Brain microvascular endothelial cell (primary cell): ENCODE data around the gene SECISBP2.

Source experiments
- DNase-seq: peaks from one replicate; pipeline ENCODE4 v3.0.0-alpha.2; 2020
- H3K27ac ChIP-seq: fragments of 250-450 bp; sonication (Bioruptor Pico); 2 replicates; pipeline ENCODE4 v1.5.1; 2020; ENCODE audit warnings: mild to moderate bottlenecking, moderate library complexity
- H3K27me3 ChIP-seq: fragments of 250-450 bp; sonication (Bioruptor Pico); replicated peaks from 2 replicates; pipeline ENCODE4 v1.5.1; 2020; ENCODE audit warnings: mild to moderate bottlenecking
- H3K36me3 ChIP-seq: fragments of 250-450 bp; sonication (Bioruptor Pico); replicated peaks from 2 replicates; pipeline ENCODE4 v1.5.1; 2020; ENCODE audit warnings: mild to moderate bottlenecking
- H3K4me3 ChIP-seq: 2 replicates; pipeline ENCODE4 v1.5.1; 2011; ENCODE audit warnings: low read depth, mild to moderate bottlenecking, control low read depth, low read length, moderate library complexity
- CTCF ChIP-seq: IDR thresholded peaks from 2 replicates; pipeline ENCODE4 v1.5.1; 2011; ENCODE audit warnings: low read depth, mild to moderate bottlenecking, moderate library complexity, low read length, control low read depth, inconsistent platforms; ENCODE audit errors: missing control alignments
- in situ Hi-C: cut with HindIII; loops from 2 replicates; pipeline ENCODE4 v1.10.0; 2017; ENCODE audit warnings: low sequenced_read_pairs, low pct_ligation_motif_present

SECISBP2 gene

GRCh38 chr9:89376286-89376685 lies 58.0 kb downstream of the SECISBP2 start:
- Histone ChIP-seq H3K27ac (no peak overlapping the region), H3K27me3 (no peaks in the 10 kb centered on the region), H3K4me3 (no peak overlapping the region), H3K36me3 (no peaks in the 10 kb centered on the region)
- DNase-seq: no peak
- TF ChIP-seq CTCF: no peak
- in situ Hi-C loops: no loop called here

GRCh38 chr9:89376741-89377351 lies 58.5 kb downstream of the SECISBP2 start:
- no peak for TF ChIP-seq CTCF
- DNase-seq: no peak
- H3K36me3 ChIP-seq: no peaks in the 10 kb centered on the region
- no peak overlapping the region for H3K27ac ChIP-seq
- H3K27me3 ChIP-seq: no peaks in the 10 kb centered on the region
- in situ Hi-C loops: no loop called here
- H3K4me3 ChIP-seq: no peak overlapping the region

- Histone ChIP-seq H3K36me3 (no peaks in the 10 kb centered on the region), H3K27ac (no peak overlapping the region), H3K27me3 (no peaks in the 10 kb centered on the region), H3K4me3 (no peak overlapping the region)
- DNase-seq: no peak
- in situ Hi-C loops: no loop called here
- no peak for TF ChIP-seq CTCF
These were observed 59.1 kb downstream of the SECISBP2 start for GRCh38 chr9:89377411-89377810.

- DNase-seq: no peak
- no peak overlapping the region for H3K27ac ChIP-seq
- H3K4me3 ChIP-seq: no peak overlapping the region
- in situ Hi-C loops: no loop called here
- TF ChIP-seq CTCF: no peak
- no peaks in the 10 kb centered on the region for H3K36me3 ChIP-seq
- no peaks in the 10 kb centered on the region for H3K27me3 ChIP-seq
These were observed 60.2 kb downstream of the SECISBP2 start for GRCh38 chr9:89378541-89378940.

GRCh38 chr9:89379031-89379430 lies 60.7 kb downstream of the SECISBP2 start:
- no peak overlapping the region for H3K27ac ChIP-seq
- in situ Hi-C loops: no loop called here
- DNase-seq: no peak
- H3K27me3 ChIP-seq: no peaks in the 10 kb centered on the region
- no peak overlapping the region for H3K4me3 ChIP-seq
- no peaks in the 10 kb centered on the region for H3K36me3 ChIP-seq
- TF ChIP-seq CTCF: no peak

GRCh38 chr9:89379508-89380115 lies 61.3 kb downstream of the SECISBP2 start:
- no peak for TF ChIP-seq CTCF
- H3K27ac ChIP-seq: no peak overlapping the region
- no peaks in the 10 kb centered on the region for H3K36me3 ChIP-seq
- no peak for DNase-seq
- in situ Hi-C loops: no loop called here
- H3K27me3 ChIP-seq: no peaks in the 10 kb centered on the region
- H3K4me3 ChIP-seq: no peak overlapping the region
